IPS-15b (cell line): ENCODE measurements around the gene ZNF302.

ENCODE experiments used
- H3K27me3 ChIP-seq: one replicate; pipeline ENCODE4 v1.6.1; 2013; ENCODE audit warnings: low read length; ENCODE audit not compliant: control insufficient read depth, insufficient read depth
- H3K36me3 ChIP-seq: one replicate; pipeline ENCODE4 v1.6.1; 2013; ENCODE audit warnings: low read length; ENCODE audit not compliant: control insufficient read depth, insufficient read depth
- H3K4me1 ChIP-seq: one replicate; pipeline ENCODE4 v1.6.1; 2013; ENCODE audit warnings: mild to moderate bottlenecking, low read length; ENCODE audit not compliant: control insufficient read depth, insufficient read depth
- H3K4me3 ChIP-seq: one replicate; pipeline ENCODE4 v1.5.1; 2013; ENCODE audit warnings: low read depth, low read length
- H3K9ac ChIP-seq: one replicate; pipeline ENCODE4 v1.6.1; 2013; ENCODE audit warnings: low read depth, mild to moderate bottlenecking, low read length
- H3K9me3 ChIP-seq: one replicate; pipeline ENCODE4 v1.6.1; 2013; ENCODE audit warnings: mild to moderate bottlenecking, low read length; ENCODE audit not compliant: control insufficient read depth, insufficient read depth

The ZNF302 gene

DNA sequence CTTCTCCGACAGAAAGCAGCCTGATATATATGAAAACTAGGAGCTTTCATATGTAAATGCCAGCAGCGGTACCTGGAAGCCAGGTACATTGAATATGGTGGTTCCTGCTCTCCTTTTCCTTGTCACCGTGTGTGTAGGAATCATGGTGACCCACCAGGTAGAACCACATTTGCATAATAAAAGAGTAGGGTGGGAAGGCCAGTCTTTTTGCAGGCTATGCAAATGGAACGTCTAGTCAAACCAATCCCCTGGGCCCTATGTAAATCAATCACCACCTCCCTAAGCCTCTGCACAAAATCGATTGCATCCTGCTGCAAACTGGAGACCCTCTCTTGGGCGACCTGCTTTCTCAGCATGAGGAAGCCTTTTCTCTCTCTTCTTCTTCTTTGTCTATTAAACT lies 34.4 kb downstream of the ZNF302 start:
- Histone ChIP-seq H3K4me3 (peak overlapping the region; percentile 28), H3K27me3 (no peaks in the 10 kb centered on the region), H3K4me1 (peaks cover 8% of the 10 kb centered on the region), H3K36me3 (no peaks in the 10 kb centered on the region), H3K9me3 (peaks cover 16% of the 10 kb centered on the region), H3K9ac (no peak overlapping the region)

DNA sequence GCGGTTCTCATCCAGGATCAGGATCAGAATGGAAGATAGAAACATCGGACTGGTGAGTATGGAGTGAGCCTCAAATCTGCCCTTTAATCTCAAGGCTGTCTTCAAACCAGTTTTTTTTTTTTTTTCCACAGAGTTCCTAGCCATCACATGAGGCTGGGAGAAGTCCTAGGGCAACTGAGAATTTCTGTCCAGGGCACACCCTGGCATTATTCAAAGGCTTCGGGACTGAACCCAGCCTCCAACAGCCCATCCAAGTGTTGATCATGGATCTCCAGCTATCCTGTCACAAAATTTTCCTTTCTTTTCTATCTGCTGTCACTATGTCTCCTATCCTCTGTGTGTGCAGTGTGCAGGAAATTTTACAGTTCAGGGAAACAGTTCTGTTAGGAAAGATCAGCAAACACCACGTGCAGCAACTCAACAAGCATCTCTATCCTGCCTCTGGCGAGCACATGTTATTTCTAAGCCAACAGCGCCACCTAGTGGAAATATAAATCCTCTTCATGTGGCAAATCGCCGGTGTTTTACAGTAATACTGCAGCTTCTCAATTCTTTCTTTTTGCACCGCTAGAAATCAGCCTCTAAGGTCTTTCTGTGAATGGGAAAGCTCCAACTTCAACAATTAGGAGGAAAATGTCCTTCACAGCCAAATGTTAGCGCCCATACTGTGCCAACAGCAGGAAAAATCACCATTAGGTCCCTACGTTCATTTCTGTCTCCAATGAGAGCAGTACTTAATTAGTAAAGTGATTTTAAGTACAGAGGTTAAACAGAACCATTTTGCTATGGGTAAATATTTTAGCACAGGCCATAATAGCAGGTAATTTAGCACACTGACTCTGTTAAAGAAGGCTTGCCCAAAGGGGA lies 35.1 kb downstream of the ZNF302 start:
- H3K36me3 ChIP-seq: no peaks in the 10 kb centered on the region
- H3K9ac ChIP-seq: no peak overlapping the region
- H3K9me3 ChIP-seq: peaks cover 13% of the 10 kb centered on the region
- no peaks in the 10 kb centered on the region for H3K27me3 ChIP-seq
- peak overlapping the region; percentile 28 for H3K4me3 ChIP-seq
- H3K4me1 ChIP-seq: peaks cover 8% of the 10 kb centered on the region

DNA sequence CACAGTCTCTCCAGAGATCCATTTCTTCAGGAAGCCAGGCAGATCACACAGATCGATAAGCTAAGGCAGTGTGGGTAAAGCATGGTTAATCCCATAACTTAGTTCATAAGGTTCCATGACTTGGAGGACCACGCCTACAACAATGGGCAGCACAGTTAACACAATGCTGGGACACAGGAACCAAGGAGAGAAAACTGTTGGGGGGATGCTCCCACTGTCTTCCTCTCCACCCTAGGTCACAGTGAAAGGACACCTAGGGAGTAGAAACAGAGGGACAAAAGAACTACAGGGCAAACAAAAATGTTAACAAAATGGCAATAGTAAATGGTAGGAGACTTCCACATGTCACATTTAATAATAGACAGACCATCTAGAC lies 35.8 kb downstream of the ZNF302 start:
- Histone ChIP-seq H3K9me3 (peaks cover 13% of the 10 kb centered on the region), H3K36me3 (no peaks in the 10 kb centered on the region), H3K4me3 (no peak overlapping the region), H3K4me1 (peaks cover 8% of the 10 kb centered on the region), H3K9ac (no peak overlapping the region), H3K27me3 (no peaks in the 10 kb centered on the region)

DNA sequence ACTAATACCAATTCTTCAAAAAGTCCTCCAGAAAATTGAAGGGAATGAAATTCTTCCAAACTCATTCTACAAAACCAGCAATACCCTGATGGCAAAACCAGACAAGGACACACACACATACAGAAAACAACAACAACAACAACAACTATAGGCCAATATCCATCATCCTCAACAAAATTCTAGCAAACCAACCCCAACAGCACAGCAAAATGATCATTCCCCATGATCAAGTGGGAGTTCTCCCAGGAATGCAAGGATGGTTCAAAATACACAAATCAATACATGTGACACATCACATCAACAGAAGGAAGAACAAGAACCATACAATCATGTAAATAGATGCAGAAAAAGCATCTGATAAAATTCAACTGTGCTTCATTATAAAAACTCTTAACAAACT lies 37.9 kb downstream of the ZNF302 start:
- Histone ChIP-seq H3K9ac (no peak overlapping the region), H3K36me3 (no peaks in the 10 kb centered on the region), H3K4me3 (no peak overlapping the region), H3K27me3 (no peaks in the 10 kb centered on the region), H3K4me1 (peaks cover 8% of the 10 kb centered on the region), H3K9me3 (peaks cover 13% of the 10 kb centered on the region)

DNA sequence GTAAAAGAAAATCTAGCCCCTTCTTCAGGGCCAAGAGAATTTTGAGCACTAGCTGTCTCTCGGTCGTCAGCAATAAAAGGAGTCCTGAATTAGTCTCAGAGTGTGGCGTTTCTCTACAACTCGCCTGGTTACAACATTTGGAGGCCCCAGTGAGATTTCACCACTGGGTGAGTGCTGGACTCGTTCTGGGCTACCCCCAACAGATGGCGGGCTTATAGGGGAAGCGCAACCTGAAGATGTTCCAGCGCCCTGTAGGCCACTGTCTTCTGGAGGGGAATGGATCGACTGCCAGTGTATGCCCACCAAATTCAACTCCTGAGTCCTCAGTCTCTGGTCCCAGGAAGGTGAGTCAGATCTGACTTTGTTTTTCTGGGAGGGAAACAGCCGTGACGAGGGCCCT lies 44.9 kb downstream of the ZNF302 start:
- Histone ChIP-seq H3K36me3 (no peaks in the 10 kb centered on the region), H3K4me1 (no peaks in the 10 kb centered on the region), H3K9me3 (no peaks in the 10 kb centered on the region), H3K9ac (no peak overlapping the region), H3K27me3 (no peaks in the 10 kb centered on the region), H3K4me3 (no peak overlapping the region)

DNA sequence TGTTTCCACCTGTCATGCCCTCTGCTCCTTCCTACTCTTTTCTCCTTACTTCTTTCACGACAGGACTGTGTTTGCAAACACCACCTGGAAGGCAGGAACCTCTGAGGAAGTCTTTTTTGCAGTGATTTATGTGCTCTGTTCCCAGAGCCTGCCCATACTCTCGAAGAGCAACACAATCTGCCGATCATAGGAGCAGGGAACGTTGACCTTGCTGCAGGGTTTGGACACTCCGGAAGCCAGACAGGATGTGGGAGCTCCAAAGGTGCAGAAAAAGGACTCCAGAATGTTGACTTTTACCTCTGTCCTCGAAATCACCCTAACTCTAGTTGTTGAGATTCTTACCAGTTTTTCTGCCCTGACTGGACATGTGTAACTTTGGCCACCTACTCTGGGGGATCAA lies 47.9 kb downstream of the ZNF302 start:
- Histone ChIP-seq H3K4me3 (no peak overlapping the region), H3K36me3 (no peaks in the 10 kb centered on the region), H3K27me3 (no peaks in the 10 kb centered on the region), H3K9me3 (no peaks in the 10 kb centered on the region), H3K4me1 (no peaks in the 10 kb centered on the region), H3K9ac (no peak overlapping the region)

DNA sequence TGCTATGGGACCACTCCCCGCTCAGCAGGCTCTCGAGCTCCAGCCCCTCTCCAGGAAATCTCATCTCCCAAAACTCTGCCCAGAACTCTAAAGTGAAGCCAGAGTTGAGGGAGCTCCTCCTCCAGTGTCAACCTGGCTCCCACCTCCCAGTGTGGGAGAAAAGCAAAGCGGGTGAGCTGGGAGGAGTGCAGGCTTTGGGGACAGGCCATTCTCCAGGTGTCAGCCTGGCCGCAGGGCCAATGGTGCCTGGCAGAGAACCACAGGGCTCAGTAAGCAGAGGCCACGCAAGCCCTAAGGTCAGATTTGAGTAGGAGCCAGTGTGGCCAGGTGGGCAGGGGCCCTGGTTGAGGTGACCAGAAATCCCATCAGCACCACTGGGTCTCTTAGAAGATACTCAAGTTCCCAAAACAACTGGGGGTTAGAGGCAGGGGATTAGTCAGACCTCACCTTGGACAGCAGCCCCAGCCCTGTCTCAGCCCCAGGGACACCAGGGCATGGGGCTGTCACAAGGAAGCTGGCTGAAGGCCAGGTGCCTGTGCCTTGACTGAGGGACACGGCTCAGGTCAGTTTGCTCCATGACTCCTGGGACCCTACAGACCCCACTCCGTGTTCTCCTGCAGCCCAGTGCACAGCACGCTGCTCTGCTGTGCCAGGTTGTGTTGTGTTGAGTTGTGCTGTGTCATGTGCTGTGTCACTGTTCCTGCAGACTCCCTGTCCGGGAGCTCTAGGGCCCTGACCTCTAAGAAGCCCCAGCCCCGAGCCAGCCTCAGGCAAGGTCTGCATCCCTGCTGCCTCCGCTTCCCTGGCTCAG lies 53.7 kb downstream of the ZNF302 start:
- Histone ChIP-seq H3K9me3 (no peaks in the 10 kb centered on the region), H3K36me3 (no peaks in the 10 kb centered on the region), H3K4me3 (no peak overlapping the region), H3K4me1 (no peaks in the 10 kb centered on the region), H3K27me3 (no peaks in the 10 kb centered on the region), H3K9ac (no peak overlapping the region)

DNA sequence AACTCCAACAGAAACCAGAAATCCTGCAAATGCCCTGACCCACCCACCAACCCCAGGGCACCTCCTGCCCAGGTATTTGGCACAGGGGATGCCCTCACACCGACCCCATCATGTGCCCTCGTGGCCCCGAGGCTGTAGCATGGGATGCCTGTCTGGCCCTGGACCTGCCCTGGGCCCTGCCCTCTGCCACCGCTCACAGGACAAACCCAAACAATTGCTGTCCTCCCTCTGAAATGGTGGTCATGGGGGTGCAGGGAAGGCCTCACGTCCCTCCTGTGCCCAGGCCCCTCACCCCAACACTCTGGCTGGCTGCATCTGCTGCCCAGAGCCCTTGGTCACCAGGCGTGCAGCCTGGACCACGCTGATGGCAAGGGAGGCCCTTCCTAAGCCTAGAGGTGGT lies 54.5 kb downstream of the ZNF302 start:
- Histone ChIP-seq H3K36me3 (no peaks in the 10 kb centered on the region), H3K27me3 (no peaks in the 10 kb centered on the region), H3K4me1 (no peaks in the 10 kb centered on the region), H3K9ac (no peak overlapping the region), H3K4me3 (no peak overlapping the region), H3K9me3 (no peaks in the 10 kb centered on the region)

DNA sequence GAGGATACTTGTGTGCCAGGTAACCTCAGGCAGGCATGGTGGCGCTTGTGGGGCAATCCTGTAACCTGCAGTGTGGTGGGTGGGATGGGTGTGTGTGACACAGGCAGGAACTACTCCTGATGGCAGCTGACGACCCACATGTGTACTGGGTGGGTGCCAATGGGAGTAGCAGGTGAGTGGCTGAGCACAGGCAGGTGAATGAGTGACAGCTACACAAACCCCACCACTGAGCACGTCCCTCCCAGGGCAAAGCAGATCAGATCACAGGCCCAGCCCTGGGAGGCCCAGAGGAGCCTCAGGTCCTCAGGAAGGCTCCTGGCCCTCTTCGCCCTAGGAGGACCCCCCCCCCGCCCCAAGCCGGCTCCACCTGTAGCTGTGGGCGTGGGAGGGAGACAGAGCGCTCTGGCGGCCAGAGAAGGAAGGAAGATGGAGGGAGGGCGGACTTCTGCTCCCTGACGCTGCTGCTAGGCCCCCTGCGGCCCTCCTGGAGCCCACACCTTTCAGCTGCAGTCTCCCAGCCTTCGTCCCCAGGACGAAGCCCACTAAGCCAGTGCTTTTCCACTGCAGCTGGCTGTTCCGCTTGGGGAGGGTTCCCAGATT lies 55.2 kb downstream of the ZNF302 start:
- no peaks in the 10 kb centered on the region for H3K4me1 ChIP-seq
- H3K36me3 ChIP-seq: no peaks in the 10 kb centered on the region
- no peak overlapping the region for H3K9ac ChIP-seq
- H3K27me3 ChIP-seq: no peaks in the 10 kb centered on the region
- H3K4me3 ChIP-seq: peak overlapping the region; percentile 93
- H3K9me3 ChIP-seq: no peaks in the 10 kb centered on the region

DNA sequence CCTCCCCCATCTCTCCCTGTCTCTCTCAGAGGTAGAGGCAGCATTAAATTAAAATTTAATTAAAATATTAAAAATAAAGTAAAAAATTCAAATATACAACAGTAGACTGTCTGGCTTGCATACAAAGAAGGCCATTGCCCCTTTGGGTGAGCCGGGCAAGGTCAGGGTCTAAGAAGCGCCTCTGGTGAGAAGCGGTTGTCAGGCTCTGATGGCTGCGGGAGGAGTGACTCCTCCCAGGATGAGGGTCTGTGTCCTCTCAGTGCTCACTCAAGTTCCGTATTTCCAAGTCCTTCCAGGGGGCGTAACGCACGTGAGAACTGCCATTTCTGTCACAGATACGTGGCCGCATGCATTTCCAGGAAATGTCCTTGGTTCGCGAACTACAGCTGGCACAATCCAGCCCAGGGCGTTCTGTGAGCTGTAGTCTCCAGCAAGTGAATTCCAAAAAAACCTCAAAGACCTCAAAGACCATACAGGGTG lies 55.8 kb downstream of the ZNF302 start:
- Histone ChIP-seq H3K4me1 (no peaks in the 10 kb centered on the region), H3K27me3 (no peaks in the 10 kb centered on the region), H3K9me3 (no peaks in the 10 kb centered on the region)

DNA sequence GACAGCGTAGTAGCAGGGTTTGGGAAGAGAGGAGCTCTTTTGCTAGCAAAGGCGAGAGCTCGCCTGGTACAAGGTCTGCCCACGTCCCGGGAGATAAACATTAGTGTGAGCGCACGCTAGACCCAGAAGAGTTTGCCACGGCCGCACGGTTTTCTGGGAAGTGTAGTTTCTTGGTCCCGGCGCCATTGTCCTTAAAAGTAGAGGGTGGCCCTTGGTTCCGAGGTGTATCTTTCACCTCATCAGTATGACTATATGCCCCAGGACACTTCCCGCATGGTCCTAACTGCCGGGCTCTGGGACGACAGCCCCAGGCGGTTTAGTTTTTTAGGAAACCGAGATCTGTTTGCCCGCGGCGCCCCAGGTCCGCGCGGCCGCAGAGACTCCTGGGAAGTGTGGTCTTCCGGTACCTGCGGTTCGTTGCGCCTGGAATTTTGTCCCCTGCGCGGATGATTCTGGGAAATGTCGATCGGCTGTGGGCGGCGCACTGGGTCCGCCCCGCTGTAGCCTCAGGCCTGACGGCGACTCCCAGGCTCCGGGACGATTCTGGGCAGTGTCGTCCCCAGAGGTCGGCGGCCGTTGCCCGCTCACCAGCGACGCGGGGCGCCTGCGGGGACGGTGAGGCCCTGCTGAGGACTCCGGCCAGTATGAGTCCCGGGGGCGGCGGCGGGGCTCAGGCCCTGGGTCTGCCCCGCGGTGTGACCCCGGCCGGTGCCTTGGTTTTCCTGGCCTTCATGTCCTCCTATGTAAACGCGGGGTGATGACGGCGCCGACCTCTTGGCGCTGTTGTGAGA lies 56.5 kb downstream of the ZNF302 start, which contains the start of gene ZNF181:
Gene ZNF181, plus strand, starts transcription at position 498 of the 791 bp plus-strand sequence. CDS start 795 bp downstream, outside the sequence.
- peak within 1 kb of the TSS; percentile 87 for H3K9ac ChIP-seq
- H3K4me1 ChIP-seq: no peaks in the 10 kb centered on the region
- peak within 1 kb of the TSS; percentile 93 for H3K4me3 ChIP-seq
- H3K9me3 ChIP-seq: no peaks in the 10 kb centered on the region
- no peaks in the 10 kb centered on the region for H3K27me3 ChIP-seq
- no peaks in the 10 kb centered on the region for H3K36me3 ChIP-seq

More for the DNA sequence above, 55.8 kb downstream of the ZNF302 start:
- peak overlapping the region; percentile 87 for H3K9ac ChIP-seq
- no peaks in the 10 kb centered on the region for H3K36me3 ChIP-seq
- H3K4me3 ChIP-seq: peak overlapping the region; percentile 93
